IPS DF 4.7 (cell line): Measurements from ENCODE around the gene CNTRL.
A peak's percentile ranks its signal among the peaks of the same experiment; 100 is the strongest.
"Not testable (repeated sequence)": the region's sequence is repeated elsewhere in the genome, so short reads cannot be mapped to it uniquely, and the experiment has no call there.

Source experiments
- DNase-seq: peaks from one replicate; pipeline ENCODE4 v3.0.0-alpha.2; 2013; ENCODE audit warnings: low spot score; ENCODE audit errors: extremely low read depth

Gene CNTRL

GRCh38 chr9:121071756-121072421 lies 2.9 kb upstream of the CNTRL start:
- DNase-seq: no peak

DNA sequence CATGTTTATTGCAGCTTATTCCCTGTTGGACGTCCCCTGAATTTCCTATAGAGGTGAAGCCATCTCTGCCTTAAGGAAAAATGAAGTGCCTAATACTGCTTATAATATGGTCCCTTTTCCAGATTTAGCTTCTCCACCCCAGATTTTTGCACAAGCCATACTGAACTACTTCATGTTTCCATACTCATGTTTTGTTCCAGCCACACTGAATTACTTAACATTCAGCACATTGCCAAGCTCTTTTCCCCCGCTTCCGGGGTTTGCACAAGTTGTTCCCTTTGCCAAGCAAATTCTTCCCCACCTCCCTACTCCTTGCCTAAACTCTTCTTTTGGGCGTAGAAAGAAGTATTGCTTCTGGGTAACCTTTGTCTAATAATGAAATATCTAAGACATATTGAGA lies 1.7 kb upstream of the CNTRL start:
- DNase-seq: no peak

- DNase-seq: no peak
Observed at GRCh38 chr9:121075251-121076036, 689 bp downstream of the CNTRL start.

- no peak for DNase-seq
Observed at GRCh38 chr9:121082075-121082474, 7.3 kb downstream of the CNTRL start.

GRCh38 chr9:121085661-121086060 lies 10.9 kb downstream of the CNTRL start:
- DNase-seq: no peak

- DNase-seq: no peak
Observed at GRCh38 chr9:121088576-121088975, 13.8 kb downstream of the CNTRL start.

GRCh38 chr9:121090743-121091142 lies 16.0 kb downstream of the CNTRL start:
- not testable (repeated sequence) for DNase-seq

DNA sequence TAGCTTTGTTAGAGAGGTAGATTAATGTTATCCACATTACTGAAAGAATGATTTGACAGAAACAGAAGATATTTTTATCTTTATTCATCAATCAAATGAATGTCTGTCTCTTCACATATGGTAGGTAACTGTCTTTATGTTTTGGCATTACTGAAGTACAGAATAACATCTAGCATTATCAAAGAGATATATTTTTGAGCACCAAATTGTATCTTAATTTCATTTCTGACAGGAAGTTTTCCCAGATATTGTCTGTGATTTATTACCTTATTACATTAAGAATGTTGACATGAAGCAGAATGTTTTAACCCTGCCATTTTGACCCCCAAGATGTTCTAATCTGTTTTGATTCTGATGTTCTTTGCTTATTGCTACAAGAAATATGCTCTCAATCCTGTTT lies 20.3 kb downstream of the CNTRL start:
- no peak for DNase-seq

DNA sequence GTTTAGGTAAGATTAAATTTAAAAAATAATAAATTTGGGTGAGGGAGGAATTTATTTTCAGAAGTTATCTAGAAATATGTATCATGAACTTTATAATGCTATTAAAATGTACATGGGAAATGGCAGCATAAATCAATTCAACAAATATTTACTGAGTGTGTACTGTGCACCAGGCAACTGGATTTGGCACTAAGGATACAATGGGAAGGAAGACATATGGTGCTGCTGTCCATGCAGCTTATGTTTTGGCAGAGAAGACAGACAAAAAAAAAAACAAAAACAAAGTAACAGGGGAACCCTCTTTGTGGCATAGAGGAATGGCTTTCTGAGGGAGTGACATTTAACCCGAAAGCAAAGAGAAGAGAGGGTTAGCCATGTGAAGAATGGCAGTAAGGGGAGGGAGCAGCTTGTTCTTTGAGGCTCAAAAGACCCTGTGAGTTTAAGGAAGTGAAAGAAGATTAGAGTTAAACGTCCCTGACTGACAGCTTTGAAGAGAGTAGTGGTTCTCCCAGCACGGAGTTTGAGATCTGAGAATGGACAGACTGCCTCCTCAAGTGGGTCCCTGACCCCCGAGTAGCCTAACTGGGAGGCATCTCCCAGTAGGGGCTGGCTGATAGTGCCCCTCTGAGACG lies 23.9 kb downstream of the CNTRL start:
- DNase-seq: no peak

- DNase-seq: not testable (repeated sequence)
Observed at GRCh38 chr9:121104054-121104453, 29.3 kb downstream of the CNTRL start.

DNA sequence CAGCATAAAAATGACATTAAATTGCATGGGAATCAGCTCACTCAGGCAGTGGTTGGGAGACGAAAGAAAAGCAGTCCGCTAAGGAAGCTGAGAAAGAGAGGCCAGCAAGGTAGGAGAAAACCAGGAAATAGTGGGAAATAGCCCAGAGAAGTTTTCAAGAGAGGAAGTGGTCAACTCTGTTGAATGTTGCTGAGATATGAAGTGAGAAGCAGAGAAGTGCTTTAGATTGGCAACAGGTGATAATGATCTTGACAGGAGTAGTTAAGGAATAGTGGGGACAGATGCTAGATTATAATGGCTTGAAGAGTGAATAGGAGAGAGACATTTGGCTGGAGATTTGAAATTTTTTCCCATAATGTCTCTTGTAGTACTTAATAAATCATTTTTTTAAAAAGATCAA lies 30.8 kb downstream of the CNTRL start:
- DNase-seq: no peak

- DNase-seq: no peak
Observed at GRCh38 chr9:121107029-121107428, 32.3 kb downstream of the CNTRL start.

DNA sequence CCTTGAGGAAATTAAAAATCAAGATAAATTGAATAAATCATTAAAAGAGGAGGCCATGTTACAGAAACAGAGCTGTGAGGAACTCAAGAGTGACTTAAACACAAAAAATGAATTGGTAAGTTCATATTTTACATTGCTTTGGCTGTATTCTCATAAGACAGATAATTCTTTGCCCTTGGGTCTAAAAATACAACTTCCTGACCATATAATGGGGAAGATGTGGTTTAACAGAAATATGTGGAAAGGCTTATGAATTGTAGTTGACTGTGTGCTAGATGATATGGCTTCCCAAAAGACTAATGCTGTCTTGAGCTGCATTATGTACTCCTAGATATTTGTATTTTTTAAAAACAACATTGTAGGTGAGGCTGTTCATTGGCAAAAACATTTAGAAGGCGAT lies 33.1 kb downstream of the CNTRL start:
- DNase-seq: no peak

DNA sequence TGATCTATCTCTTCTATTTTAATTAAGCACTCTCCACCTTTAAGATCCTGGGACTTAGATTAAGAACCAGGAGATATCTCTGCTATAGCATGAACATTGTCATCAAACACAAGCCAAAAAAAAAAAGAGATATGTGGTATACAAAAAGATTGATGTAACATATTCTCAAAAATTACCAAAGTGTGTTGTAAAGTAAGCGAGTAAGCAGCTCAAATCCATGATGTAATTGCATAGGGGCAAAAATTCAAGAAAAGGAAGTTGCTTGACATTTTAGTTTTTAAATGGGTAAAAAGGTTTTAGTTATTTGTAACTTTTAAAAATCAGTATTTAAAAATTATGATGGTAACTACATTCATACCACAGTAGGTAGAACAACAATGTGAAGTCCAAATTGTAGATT lies 40.7 kb downstream of the CNTRL start:
- no peak for DNase-seq

- DNase-seq: no peak
Observed at GRCh38 chr9:121118266-121118665, 43.5 kb downstream of the CNTRL start.

DNA sequence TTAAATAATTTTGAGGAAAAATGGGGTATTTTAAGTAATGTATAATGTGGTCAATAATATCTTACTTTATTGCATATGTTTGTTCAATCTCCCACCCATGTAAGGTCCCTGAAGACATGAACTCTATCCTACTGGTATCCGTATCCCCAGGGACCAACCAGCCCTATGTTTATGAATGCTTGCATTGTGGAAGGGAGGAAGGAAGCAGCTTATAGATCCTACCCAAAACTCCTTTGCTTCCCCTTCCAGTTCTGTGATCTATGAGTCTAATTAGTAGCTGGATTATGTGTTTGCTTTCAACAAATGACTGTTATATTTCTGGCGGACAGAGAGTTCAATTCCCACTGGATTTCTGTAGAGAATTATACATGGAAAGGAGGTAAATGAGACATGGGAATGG lies 45.6 kb downstream of the CNTRL start:
- no peak for DNase-seq

DNA sequence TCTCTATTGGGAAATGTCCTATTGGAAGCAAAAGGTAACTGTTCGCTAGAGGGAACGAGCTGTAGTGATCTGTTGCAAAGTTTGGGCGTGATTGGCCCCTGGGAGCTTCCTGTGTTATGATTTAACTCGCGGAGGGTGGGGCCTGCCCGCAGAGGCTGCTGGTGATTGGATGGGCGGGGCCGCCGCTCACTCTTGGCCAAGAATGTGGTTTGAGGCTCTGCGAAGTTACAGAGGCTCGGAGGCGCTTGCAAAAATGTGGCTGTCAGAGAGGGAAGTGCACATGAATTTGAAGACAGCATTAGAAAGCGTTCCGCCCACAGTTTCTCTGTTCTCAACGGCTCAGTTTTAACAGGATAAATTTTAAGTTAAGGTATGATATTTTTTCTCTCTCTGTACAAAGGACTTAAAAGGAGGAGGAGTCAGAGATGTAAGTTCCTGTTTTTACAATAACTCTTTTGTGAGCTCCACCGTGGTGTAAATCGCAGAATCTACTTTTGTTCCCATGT lies 46.9 kb downstream of the CNTRL start:
- peak; percentile 84 for DNase-seq

DNA sequence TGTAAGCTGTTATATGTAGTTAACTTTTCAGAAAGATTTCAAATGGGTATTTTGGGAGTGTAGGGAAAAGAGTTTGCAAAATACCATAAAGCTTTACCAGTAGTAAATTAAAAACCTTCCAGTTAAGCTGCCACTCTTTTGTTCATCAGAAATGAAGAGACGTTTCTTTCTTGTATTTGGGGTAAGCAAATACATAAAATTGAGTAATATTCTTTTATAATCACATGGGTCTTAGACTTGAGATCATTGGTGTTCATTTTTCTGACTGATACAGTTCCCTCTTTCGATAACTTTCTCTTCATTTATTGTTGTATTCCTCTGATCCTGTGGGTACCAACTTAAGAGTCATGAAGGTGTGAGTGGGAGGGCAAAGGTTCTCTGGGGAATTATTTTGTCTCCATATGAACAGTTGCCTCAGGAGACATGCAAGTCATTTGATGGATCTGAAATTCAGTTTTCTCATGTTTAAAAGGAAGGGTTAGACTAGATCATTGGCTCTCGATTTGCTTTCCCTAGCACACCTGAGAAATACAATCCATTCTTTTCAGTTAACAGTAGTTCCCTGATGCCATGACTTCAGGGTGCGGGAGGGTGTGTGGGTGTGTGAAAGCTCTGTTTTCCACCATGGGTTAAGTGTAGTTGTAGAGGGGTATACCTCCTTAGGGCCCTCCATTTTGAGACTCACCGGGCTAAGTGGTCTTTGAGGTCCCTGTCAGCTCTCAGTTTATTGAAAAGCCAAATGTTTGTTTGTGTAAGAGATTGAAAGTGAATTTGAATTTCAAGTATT lies 47.7 kb downstream of the CNTRL start:
- DNase-seq: no peak

DNA sequence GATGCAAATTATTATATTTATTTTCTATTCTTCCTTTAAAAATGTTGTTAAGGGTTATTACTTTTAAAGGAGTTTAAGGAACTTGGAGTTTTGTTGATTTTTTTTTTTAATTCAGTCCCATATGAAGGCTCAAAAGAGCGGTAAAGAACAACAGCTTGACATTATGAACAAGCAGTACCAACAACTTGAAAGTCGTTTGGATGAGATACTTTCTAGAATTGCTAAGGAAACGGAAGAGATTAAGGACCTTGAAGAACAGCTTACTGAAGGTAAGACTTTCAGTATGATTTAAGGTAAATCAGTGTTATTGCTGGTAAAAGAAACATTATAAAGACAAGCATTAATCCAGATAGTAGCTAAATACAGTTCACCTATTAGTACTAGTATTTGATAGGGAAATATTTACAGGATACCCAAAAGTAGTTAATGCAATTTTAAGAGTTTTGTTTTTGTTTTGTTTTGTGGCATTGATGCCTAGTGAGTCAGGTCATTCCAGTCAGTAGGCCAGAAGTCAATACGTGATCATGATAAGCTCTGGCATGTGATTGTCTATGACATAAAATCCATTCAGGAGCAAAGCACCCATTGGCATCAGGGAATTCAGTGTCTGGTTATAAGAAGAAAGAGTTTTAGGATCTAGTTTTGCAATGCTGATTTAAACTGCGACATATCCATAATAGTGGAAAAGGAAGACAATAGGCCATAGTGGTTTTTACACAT lies 49.2 kb downstream of the CNTRL start:
- no peak for DNase-seq

- DNase-seq: no peak
Observed at GRCh38 chr9:121125590-121125989, 50.8 kb downstream of the CNTRL start.

- DNase-seq: not testable (repeated sequence)
Observed at GRCh38 chr9:121129384-121129783, 54.6 kb downstream of the CNTRL start.
